Heart left ventricle (tissue), 16 donors: ENCODE measurements around the gene RXRB. TPM values are rescaled to one million over a fixed set of nuclear protein-coding genes. Genes with fewer than 3 reads are reported as not detected.

ENCODE experiments used
- ATAC-seq, 4 donors: fragments of 200-7000 bp; cut with Tn5 transposase; one replicate each; pipeline ENCODE4 v1.9.1; 2020 to 2022; ENCODE audit warnings: moderate library complexity in 4 of 4, mild to moderate bottlenecking in 3 of 4, moderate number of reproducible peaks in 1 of 4
- DNase-seq, 5 donors: peaks; one replicate each; pipeline ENCODE4 v3.0.0-alpha.2; 2020
- H3K27ac ChIP-seq, 12 donors: fragments of 200-600 bp; sonication (generic) in 4 of 12; one replicate each; pipeline versions ENCODE4 v1.5.0 to v1.8.0; 2016 to 2022; ENCODE audit warnings: mild to moderate bottlenecking in 2 of 12
- H3K27me3 ChIP-seq, 9 donors: fragments of 200-600 bp; sonication (generic) in 2 of 9; one replicate each; pipeline versions ENCODE4 v1.5.1 to v1.8.0; 2016 to 2022; ENCODE audit warnings: mild to moderate bottlenecking in 3 of 9
- H3K36me3 ChIP-seq, 9 donors: fragments of 200-600 bp; sonication (generic) in 2 of 9; one replicate each; pipeline versions ENCODE4 v1.5.0 to v1.8.0; 2018 to 2022; ENCODE audit warnings: mild to moderate bottlenecking in 2 of 9
- H3K4me1 ChIP-seq, 12 donors: fragments of 200-600 bp; sonication (generic) in 4 of 12; one replicate each; pipeline versions ENCODE4 v1.5.0 to v1.8.0; 2016 to 2022; ENCODE audit warnings: mild to moderate bottlenecking in 3 of 12
- H3K4me3 ChIP-seq, 12 donors: fragments of 200-600 bp; sonication (generic) in 4 of 12; one replicate each; pipeline versions ENCODE4 v1.5.0 to v1.8.0; 2017 to 2022; ENCODE audit warnings: mild to moderate bottlenecking in 9 of 12, moderate library complexity in 4 of 12
- H3K9me3 ChIP-seq, 12 donors: fragments of 200-600 bp; sonication (generic) in 4 of 12; one replicate each; pipeline versions ENCODE4 v1.5.0 to v1.8.0; 2016 to 2022; ENCODE audit warnings: mild to moderate bottlenecking in 1 of 12
- POLR2A ChIP-seq, 2 donors: fragments of 450-650 bp; IDR thresholded peaks; one replicate each; pipeline ENCODE4 v1.6.1; 2017; ENCODE audit warnings: antibody characterized with exemption in 2 of 2, mild to moderate bottlenecking in 2 of 2, moderate library complexity in 2 of 2
- WGBS, 4 donors: extraction: QIAGEN DNeasy Blood & Tissue Kit in 2 of 4; methylation state at CpG; one replicate each; pipeline versions ENCODE4 v1.1.5 to v1.1.7; 2013 to 2018; 5-methylcytosine and 5-hydroxymethylcytosine counted together
- intact Hi-C, 10 donors: fragments of 100-400 bp; cut with DNase I; formaldehyde crosslinking; loops; one replicate each; pipeline versions ENCODE4 v1.11.1 to v1.14.2; 2022
- polyA plus RNA-seq, 2 donors: library from polyadenylated mRNA; stranded (reverse); fragments of 200-250 nt; gene quantifications; one replicate each; pipeline ENCODE4 v1.2.3, GENCODE V29; 2013
- total RNA-seq, 9 donors: library from RNA; depleted of rRNA in 2 of 9; stranded (reverse); fragments of >200 nt in 2 of 9; fragmentation: NEBNext Ultra II Directional in 3 of 9; extraction: Animal tissue kit (Norgen Biotek cat#: 25700) in 3 of 9; gene quantifications; one replicate each; pipeline versions ENCODE4 v1.1.0 to v1.2.4, GENCODE V29; 2016 to 2023
- TF ChIP-seq, protein P1 (sequence below), 12 donors: fragments of 200-600 bp; sonication (generic) in 4 of 12; IDR thresholded peaks; one replicate each; pipeline versions ENCODE4 v1.5.0 to v1.8.0; 2018 to 2022; ENCODE audit warnings: antibody characterized with exemption in 12 of 12, mild to moderate bottlenecking in 5 of 12
- donor health status: ischemic (EF 13 %, LVEDD 7.1; RV severe dilation, severe dysfunction).
- donor health status: healthy with polysubstance abuse.
- donor health status: DM: no; HTN: yes; CAD: no.
- donor health status: DM: no; HTN: no; CAD: no.
- donor health status: ischemic (EF 25% LVEDD 6.9; RV normal size, moderate dysfunction).
- donor health status: ischemic (EF 25% LVEDD 5.7; RV mildly dilated, moderate dysfunction).
- donor health status: healthy.
- donor health status: DM: yes; HTN: yes; CAD: no.
- donor health status: ischemic (EF 35%, LVEDD 5.7; RV mildly dilated, moderate dysfunction).
- donor health status: nonischemic (EF 11% LVEDD 7.7; RV severe dilation, severe dysfunction).
- donor health status: DM: yes; HTN: yes; CAD: no.
- donor health status: PGD.
- donor health status: ischemic (EF 29% LVEDD 5.4; RV normal size, mild dysfunction).
- donor health status: nonischemic (EF 23%, LVEDD 6.1; RV moderate dilation, normal function).

RXRB gene
- total and polyA plus RNA-seq, 11 donors: 20.7 to 39.6 (median 29.8) TPM

- Histone ChIP-seq H3K4me1 (peaks cover 0 to 66% (median 38%) of the 10 kb centered on the region in 12 donors), H3K4me3 (no peak overlapping the region), H3K27ac (peak overlapping the region in 2 of 12 donors; percentile 5 to 9), H3K36me3 (peaks cover 0 to 45% (median 36%) of the 10 kb centered on the region in 9 donors), H3K27me3 (peaks cover 0 to 19% (median 0%) of the 10 kb centered on the region in 9 donors), H3K9me3 (no peaks in the 10 kb centered on the region)
- DNase-seq (peak in 1 of 5 donors; percentile 49), ATAC-seq (no peak)
- 76 to 79% (median 77%) methylated on average over 15 of the region's 15 CpGs for WGBS, 4 donors
- TF ChIP-seq POLR2A (IDR thresholded peaks at IDR 0.05): no peak
- TF ChIP-seq, protein P1, sequence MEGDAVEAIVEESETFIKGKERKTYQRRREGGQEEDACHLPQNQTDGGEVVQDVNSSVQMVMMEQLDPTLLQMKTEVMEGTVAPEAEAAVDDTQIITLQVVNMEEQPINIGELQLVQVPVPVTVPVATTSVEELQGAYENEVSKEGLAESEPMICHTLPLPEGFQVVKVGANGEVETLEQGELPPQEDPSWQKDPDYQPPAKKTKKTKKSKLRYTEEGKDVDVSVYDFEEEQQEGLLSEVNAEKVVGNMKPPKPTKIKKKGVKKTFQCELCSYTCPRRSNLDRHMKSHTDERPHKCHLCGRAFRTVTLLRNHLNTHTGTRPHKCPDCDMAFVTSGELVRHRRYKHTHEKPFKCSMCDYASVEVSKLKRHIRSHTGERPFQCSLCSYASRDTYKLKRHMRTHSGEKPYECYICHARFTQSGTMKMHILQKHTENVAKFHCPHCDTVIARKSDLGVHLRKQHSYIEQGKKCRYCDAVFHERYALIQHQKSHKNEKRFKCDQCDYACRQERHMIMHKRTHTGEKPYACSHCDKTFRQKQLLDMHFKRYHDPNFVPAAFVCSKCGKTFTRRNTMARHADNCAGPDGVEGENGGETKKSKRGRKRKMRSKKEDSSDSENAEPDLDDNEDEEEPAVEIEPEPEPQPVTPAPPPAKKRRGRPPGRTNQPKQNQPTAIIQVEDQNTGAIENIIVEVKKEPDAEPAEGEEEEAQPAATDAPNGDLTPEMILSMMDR (IDR thresholded peaks at IDR 0.05): no peak
- intact Hi-C loops: loop anchor here in 5 of 10 donors (2.0 to 5.0 kb wide), 2 partner anchors 33 to 35 kb away; no protein-coding TSS in a partner anchor
Measured at GRCh38 chr6:33195304-33196165, 4.9 kb downstream of the RXRB start.

GRCh38 chr6:33194431-33194979 is 6.0 kb downstream of the RXRB start:
- DNase-seq (no peak), ATAC-seq (no peak)
- peaks cover 0 to 21% (median 0%) of the 10 kb centered on the region in 9 donors for H3K27me3 ChIP-seq
- H3K4me3 ChIP-seq: no peak overlapping the region
- no peak overlapping the region for H3K27ac ChIP-seq
- WGBS, 4 donors: 56 to 69% (median 64%) methylated on average over 8 of the region's 8 CpGs
- H3K9me3 ChIP-seq: no peaks in the 10 kb centered on the region
- H3K4me1 ChIP-seq: peaks cover 0 to 63% (median 36%) of the 10 kb centered on the region in 12 donors
- H3K36me3 ChIP-seq: peaks cover 0 to 45% (median 36%) of the 10 kb centered on the region in 9 donors
- intact Hi-C loops: no loop called here
- TF ChIP-seq POLR2A (IDR thresholded peaks at IDR 0.05): no peak
- TF ChIP-seq, protein P1 (IDR thresholded peaks at IDR 0.05): no peak

DNA sequence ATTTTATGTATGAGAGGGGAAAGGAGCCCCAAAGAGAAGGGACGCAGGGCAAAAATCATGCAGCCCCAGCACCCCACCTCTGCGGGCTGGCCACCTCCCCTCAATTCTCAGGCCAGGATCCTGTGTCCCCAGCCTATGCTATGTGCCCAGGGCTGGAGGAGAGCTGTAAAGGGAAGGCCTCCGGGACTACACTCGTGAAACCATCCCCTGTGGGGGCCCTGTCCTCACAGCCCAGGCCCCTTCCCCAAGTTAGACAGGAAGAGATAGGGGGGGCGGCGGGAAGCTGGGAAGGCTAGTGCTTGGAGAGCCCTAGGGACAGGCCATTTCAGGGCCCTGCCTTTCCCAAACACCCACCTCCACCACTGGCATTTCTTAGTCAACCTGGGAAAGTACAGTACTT is 6.8 kb downstream of the RXRB start:
- no peak for DNase-seq
- TF ChIP-seq, protein P1 (IDR thresholded peaks at IDR 0.05): no peak
- no peak for TF ChIP-seq POLR2A (IDR thresholded peaks at IDR 0.05)
- Histone ChIP-seq H3K36me3 (peaks cover 0 to 45% (median 36%) of the 10 kb centered on the region in 9 donors), H3K4me1 (peaks cover 0 to 55% (median 32%) of the 10 kb centered on the region in 12 donors), H3K27ac (peak overlapping the region in 9 of 12 donors; percentile 26 to 81 (median 54)), H3K27me3 (peaks cover 0 to 21% (median 0%) of the 10 kb centered on the region in 9 donors), H3K9me3 (no peaks in the 10 kb centered on the region), H3K4me3 (peak overlapping the region in 8 of 12 donors; percentile 38 to 63 (median 54))
- intact Hi-C loops: no loop called here
- ATAC-seq: no peak
- WGBS, 4 donors: 44 to 66% (median 51%) methylated on average over 5 to 6 of the region's 6 CpGs
